ENCODE data around the gene ARID3A. TPM values are rescaled to one million over a fixed set of nuclear protein-coding genes. Genes with fewer than 3 reads are reported as not detected.

ARID3A gene
- total and polyA plus RNA-seq, 2 of the 13 experiments (the other 11 are each of a cell fraction or from before 2014, with no cell fraction given): 71.3 to 77.9 TPM

GRCh38 chr19:1004803-1005664, 79.2 kb downstream of the ARID3A start (continued):
- peak; percentile 70; the same call in 1 of the 2 replicates for TF ChIP-seq ZBTB33 (CRISPR knock-in tag; IDR thresholded peaks at IDR 0.05)
- TF ChIP-seq AKNA (CRISPR knock-in tag; IDR thresholded peaks at IDR 0.05; ENCODE audit: borderline replicate concordance): no peak
- TF ChIP-seq TFDP1 (CRISPR knock-in tag; IDR thresholded peaks at IDR 0.05; ENCODE audit: borderline replicate concordance): no peak
- TF ChIP-seq ARHGAP35 (CRISPR knock-in tag; IDR thresholded peaks at IDR 0.05; ENCODE audit: borderline replicate concordance): no peak
- no peak for TF ChIP-seq ZNF776 (CRISPR knock-in tag; IDR thresholded peaks at IDR 0.05)
- no peak for TF ChIP-seq TEF (CRISPR knock-in tag; IDR thresholded peaks at IDR 0.05)
- TF ChIP-seq ZNF772 (CRISPR knock-in tag; IDR thresholded peaks at IDR 0.05): no peak
- TF ChIP-seq NRL (CRISPR knock-in tag; IDR thresholded peaks at IDR 0.05; ENCODE audit: borderline replicate concordance): no peak
- no peak for TF ChIP-seq ZMYM4 (CRISPR knock-in tag; IDR thresholded peaks at IDR 0.05)
- peak; percentile 33; the same call in 1 of the 2 replicates for TF ChIP-seq HOXA3 (CRISPR knock-in tag; IDR thresholded peaks at IDR 0.05)
- TF ChIP-seq TBX2 (CRISPR knock-in tag; IDR thresholded peaks at IDR 0.05; ENCODE audit: borderline replicate concordance): no peak
- no peak for TF ChIP-seq NFIC (IDR thresholded peaks at IDR 0.05; ENCODE audit: low read length)
- TF ChIP-seq YEATS2 (CRISPR knock-in tag; IDR thresholded peaks at IDR 0.05; ENCODE audit: borderline replicate concordance): no peak
- TF ChIP-seq ETV6 (CRISPR knock-in tag; conservative IDR thresholded peaks at IDR 0.05): no peak
- no peak for TF ChIP-seq RFX3 (CRISPR knock-in tag; IDR thresholded peaks at IDR 0.05)
- no peak for TF ChIP-seq SCMH1 (CRISPR knock-in tag; IDR thresholded peaks at IDR 0.05; ENCODE audit: borderline replicate concordance)
- TF ChIP-seq AGO2 (optimal IDR thresholded peaks at IDR 0.05; ENCODE audit: low read depth, low read length): peak; percentile 67
- TF ChIP-seq SMARCE1 (IDR thresholded peaks at IDR 0.05; ENCODE audit: borderline replicate concordance): no peak
- TF ChIP-seq GATAD2A (CRISPR knock-in tag; IDR thresholded peaks at IDR 0.05): no peak
- peak; percentile 29; the same call in 1 of the 2 replicates for TF ChIP-seq KDM2A (CRISPR knock-in tag; IDR thresholded peaks at IDR 0.05; ENCODE audit: borderline replicate concordance, low read depth)
- TF ChIP-seq HCFC1 (IDR thresholded peaks at IDR 0.05; ENCODE audit: low read depth, low read length): no peak

Data from HepG2 (cell line).